Activated gamma-delta T cell treated with Interleukin-2 at 50 U/mL for 16 hours (primary cell): ENCODE results near the gene CDCA4.
"Not testable (repeated sequence)": the region's sequence is repeated elsewhere in the genome, so short reads cannot be mapped to it uniquely, and the experiment has no call there.

Experiments used
- DNase-seq: peaks from one replicate; pipeline ENCODE4 v3.0.0-alpha.2; 2020

The CDCA4 gene

GRCh38 chr14:105032451-105032901 lies 11.6 kb upstream of the CDCA4 start:
- not testable (repeated sequence) for DNase-seq

DNA sequence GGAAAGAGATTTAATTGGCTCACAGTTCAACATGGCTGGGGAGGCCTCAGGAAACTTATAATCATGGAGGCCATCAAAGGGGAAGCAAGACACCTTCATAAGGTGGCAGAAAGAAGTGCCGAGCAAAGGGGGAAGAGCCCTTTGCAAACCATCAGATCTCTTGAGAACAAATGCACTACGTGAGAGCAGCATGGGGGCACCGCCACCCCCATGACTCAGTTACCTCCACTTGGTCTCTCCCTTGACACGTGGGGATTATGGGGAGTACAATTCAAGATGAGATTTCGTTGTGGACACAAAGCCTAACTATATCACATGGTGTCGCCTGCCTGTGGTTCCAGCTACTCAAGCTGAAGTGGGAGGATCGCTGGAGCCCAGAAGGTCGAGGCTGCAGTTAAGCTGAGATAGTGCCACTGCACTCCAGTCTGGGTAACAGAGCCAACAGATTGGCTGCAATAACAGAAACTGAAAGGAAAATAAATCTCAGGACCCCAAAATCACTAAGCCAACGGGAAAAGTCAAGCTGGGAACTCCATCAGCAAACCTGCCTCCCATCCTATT lies 10.0 kb upstream of the CDCA4 start:
- DNase-seq: no peak

GRCh38 chr14:105030194-105030593 lies 9.3 kb upstream of the CDCA4 start:
- DNase-seq: no peak

DNA sequence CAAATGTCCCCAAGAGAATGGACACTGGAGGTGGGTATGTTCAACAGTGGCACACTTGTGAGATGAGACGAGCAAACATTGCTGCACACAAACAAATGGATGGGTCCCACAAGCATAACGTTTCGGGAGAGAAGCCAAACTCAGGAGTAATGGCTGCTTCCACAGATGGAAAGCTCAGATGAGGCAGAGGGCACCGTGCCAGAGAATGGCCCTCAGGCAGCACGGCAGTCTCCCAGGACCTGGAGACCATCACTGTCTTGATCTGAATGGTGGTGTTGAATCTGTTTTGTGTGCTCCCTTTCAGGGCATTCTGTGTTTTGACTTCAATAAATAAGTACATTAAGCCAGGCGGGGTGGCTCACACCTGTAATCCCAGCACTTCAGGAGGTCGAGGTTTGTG lies 8.5 kb upstream of the CDCA4 start:
- no peak for DNase-seq

GRCh38 chr14:105028251-105028927 lies 7.5 kb upstream of the CDCA4 start:
- DNase-seq: no peak

GRCh38 chr14:105027718-105028117 lies 6.8 kb upstream of the CDCA4 start:
- not testable (repeated sequence) for DNase-seq

DNA sequence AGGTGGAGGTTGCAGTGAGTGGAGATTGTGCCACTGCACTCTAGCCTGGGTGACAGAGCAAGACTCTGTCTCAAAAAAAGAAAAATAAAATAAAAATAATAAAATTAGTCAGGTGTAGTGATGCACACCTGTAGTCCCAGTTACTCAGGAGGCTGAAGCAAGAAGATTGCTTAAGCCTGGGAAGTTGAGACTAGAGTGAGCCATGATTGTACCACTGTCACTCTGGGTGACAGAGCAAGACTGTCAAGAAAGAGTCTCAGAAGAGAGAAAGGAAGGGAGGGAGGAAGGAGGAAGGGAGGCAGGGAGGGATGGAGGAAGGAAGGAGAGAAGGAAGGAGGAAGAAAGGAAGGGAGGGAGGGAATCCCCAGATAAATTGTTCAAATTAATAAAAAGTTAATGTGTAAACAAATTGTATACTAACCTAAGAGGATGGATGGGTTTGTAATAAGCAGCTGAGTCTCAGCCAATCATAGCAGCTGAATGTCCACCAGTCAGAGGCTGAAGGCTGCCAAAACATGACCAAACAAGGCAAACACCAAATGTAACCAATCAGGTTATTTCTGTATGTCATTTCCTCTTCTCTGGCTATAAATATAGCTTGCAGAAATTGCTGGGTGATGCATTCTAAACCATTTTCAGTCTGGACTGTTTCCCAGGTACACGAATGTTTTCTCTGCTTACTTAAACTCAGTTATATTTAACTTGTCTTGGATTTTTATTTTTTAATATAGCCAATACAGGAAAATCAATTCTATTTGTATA lies 6.1 kb upstream of the CDCA4 start:
- no peak for DNase-seq

DNA sequence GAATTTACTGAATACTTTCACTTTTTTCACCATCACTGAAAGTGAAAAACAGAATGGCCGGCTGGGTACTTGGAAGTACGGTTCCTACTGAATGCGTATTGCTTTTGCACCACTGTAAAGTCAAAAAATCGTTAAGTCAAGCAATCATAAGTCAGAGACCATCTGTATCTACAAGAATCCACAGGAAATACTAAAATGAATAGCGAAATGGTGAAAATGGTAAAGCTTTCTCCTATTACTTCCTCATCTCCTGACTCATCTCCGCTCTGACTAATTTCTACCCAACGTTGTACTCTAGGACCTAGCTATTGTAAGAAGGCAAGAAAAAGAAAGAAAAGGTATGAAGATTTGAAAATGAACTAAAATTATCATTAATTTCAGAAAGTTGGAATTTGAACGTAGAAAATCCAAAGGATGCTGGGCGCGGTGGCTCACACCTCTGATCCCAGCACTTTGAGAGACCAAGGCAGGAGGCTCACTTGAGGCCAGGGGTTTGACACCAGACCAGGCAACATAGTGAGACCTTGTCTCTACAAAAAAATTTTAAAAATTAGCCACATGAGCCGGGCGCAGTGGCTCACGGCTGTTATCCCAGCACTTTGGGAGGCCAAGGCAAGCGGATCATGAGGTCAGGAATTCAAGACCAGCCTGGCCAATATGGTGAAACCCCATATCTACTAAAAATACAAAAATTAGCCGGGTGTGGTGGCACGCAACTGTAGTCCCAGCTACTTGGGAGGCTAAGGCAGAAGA lies 5.3 kb upstream of the CDCA4 start:
- no peak for DNase-seq

DNA sequence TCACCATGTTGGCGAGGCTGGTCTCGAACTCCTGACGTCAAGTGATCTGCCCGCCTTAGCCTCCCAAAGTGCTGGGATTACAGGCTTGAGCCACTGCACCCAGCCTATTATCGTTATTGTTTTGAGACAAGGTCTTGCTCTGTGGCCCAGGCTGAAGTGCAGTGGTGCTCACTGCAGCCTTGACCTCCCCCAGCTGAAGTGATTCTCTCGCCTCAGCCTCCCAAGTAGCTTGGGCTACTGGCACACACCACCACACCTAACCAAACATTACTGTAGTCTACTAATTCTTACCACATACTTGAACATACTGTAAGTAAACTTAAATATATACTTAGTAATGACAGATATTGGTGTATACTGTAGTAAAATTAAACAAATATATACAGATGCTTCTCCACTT lies 4.5 kb upstream of the CDCA4 start:
- DNase-seq: no peak

DNA sequence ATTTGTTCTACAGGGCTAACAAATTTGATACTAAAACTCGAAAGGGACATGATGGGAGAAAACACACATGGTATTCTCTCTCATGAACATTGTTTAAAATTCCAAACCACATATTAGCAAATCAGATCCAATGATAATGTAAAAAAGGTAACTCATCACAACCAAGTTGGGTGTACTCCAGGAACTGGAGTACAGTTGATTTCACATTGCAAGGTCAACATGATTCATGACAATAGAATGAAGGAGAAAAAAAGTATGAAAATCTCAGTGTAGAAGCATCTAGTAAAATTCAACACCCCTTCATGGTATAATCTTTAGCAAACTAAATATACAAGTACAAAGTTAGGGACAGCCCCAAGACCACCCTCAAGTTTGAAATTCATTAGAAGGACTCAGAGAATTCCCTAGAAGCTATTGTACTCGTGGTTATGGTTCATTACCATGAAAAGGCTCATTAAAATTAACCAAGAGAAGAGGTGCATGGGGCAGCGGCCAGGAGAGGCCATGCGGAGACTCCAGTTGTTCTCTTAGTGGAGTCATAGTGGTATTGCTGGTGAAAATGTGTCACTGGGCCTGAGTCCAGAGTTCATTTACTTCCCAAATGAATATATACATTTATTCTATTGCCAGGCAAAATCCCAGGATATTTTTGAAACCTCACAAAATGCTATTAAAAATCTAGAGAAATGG lies 3.1 kb upstream of the CDCA4 start:
- DNase-seq: no peak

DNA sequence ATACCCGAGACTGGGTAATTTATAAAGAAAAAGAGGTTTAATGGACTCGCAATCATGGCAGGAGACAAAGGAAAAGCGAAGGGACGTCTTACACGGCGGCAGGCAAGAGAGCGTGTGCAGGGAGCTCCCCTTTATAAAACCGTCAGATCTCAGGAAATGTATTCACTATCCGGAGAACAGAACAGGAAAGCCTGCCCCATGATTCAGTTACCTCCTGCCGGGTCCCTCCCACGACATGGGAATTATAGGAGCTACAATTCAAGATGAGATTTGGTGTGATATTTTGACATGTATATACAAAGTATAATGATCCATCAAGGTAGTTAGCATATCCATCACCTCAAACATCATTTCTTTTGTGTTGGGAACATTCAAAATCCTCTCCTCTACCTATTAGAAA lies 2.3 kb upstream of the CDCA4 start:
- DNase-seq: no peak

GRCh38 chr14:105022276-105022670 lies 1.4 kb upstream of the CDCA4 start:
- DNase-seq: no peak

GRCh38 chr14:105021656-105022275 lies 883 bp upstream of the CDCA4 start:
- DNase-seq: no peak

- peak; percentile 55 for DNase-seq
Observed at GRCh38 chr14:105019861-105020814, 745 bp downstream of the CDCA4 start.

DNA sequence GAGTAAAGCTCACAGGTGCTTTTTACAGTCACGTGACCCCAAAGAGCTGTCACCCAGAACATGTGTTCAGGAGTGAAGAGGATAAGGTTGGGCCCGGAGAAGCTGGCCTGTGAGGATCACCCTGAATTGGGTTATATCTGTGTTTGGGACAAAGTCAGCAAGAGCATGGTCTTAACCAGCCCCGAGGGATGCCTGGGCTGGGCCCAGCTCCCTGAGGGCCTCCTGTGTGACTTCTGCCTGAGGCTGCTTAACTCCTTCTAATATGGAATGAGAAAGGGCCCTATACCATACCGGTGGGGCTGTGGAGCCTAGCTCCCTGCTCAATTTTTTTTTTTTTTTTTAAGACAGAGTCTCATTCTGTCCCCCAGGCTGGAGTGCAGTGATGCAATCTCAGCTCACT lies 2.5 kb downstream of the CDCA4 start:
- no peak for DNase-seq

GRCh38 chr14:105015905-105016304 lies 5.0 kb downstream of the CDCA4 start:
- DNase-seq: no peak

GRCh38 chr14:105015242-105015641 lies 5.6 kb downstream of the CDCA4 start:
- DNase-seq: no peak

DNA sequence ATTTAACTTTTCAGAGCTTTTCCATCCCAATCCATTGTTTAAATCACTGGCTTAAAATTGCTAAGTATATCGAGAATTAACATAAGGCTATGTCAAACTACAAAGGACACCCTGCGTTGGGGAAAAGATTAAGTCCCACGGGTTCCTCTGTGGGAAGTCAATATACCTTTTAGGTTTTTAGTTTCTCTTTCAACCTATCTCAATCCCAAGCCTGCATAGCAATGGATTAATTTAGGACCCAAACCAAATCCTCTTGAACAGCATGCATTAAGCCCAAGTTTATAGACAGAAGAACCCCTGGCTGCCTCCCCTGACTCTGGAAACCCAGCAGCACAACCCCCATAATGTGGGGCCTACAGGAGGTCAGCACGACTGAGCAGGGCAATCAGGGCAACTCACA lies 6.3 kb downstream of the CDCA4 start:
- DNase-seq: no peak

DNA sequence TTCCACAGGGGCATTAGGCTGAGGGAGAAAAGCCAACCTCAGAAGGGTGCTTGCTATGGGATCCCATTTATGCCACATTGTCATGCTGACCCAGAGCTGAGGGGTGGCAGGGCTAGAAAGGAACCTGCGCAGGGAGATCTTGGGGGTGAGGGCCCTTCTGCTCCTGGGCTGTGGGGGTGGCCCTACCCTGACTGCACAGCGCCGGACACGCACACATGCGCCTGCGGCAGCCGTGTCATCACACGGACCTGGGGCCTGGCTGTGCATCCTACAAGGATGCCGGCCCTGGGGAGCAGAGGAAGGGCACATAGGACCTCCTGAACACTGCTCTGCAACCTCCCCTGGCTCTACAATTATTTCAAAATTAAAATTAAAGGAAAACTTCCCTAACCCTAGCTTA lies 6.9 kb downstream of the CDCA4 start:
- DNase-seq: no peak

GRCh38 chr14:105013150-105013785 lies 7.6 kb downstream of the CDCA4 start:
- DNase-seq: no peak
